Motor neuron (in vitro differentiated cells): ENCODE results near the gene GFPT2. TPM values are rescaled to one million over a fixed set of nuclear protein-coding genes. Genes with fewer than 3 reads are reported as not detected.

Experiments
- ATAC-seq, 8 experiments: fragments of 200-7000 bp; cut with Tn5 transposase; replicated peaks in 6 of 8; 2 replicates each; pipeline ENCODE4 v1.8.0; 2021; ENCODE audit warnings: mild to moderate bottlenecking in 8 of 8, moderate library complexity in 8 of 8
- H3K27ac ChIP-seq, 2 donors: fragments of 250-450 bp; sonication (Bioruptor Pico); 2 replicates each; pipeline ENCODE4 v1.9.0; 2021; ENCODE audit warnings: antibody characterized with exemption in 2 of 2, mild to moderate bottlenecking in 2 of 2, moderate library complexity in 1 of 2
- H3K4me1 ChIP-seq, 2 donors: fragments of 250-450 bp; sonication (Bioruptor Pico); replicated peaks in 1 of 2; 2 replicates each; pipeline ENCODE4 v1.6.1; 2021; ENCODE audit warnings: antibody characterized with exemption in 2 of 2, mild to moderate bottlenecking in 2 of 2, moderate library complexity in 1 of 2
- H3K4me3 ChIP-seq, 5 donors: fragments of 250-450 bp; sonication (Bioruptor Pico); 2 replicates each; pipeline ENCODE4 v1.9.0; 2021; ENCODE audit warnings: antibody characterized with exemption in 5 of 5, mild to moderate bottlenecking in 5 of 5, moderate library complexity in 4 of 5
- WGBS, 10 experiments: fragments of 450-650 bp; shearing (Covaris generic); methylation state at CpG; one replicate each; pipeline ENCODE4 v1.0.0; 2022; 5-methylcytosine and 5-hydroxymethylcytosine counted together
- in situ Hi-C, 9 experiments: fragments of 400-800 bp; cut with MboI; loops; one replicate each; pipeline ENCODE4 v1.15.0; 2021; ENCODE audit warnings: low sequenced_read_pairs in 9 of 9, low pct_unique_long_range_greater_than_20kb in 2 of 9; ENCODE audit not compliant: unreplicated experiment in 9 of 9
- total RNA-seq, 8 experiments: library from RNA; unstranded; fragments of 300-600 nt; gene quantifications; 2 replicates each; pipeline versions ENCODE4 v1.2.3 to v1.2.4, GENCODE V29; 2022

GFPT2 gene
- total RNA-seq, 8 experiments from 2014 or later: 3.8 to 140 (median 9.5) TPM

GRCh38 chr5:180289433-180289832 lies 63.7 kb downstream of the GFPT2 start:
- 58 to 100% (median 88%) methylated on average over 1 to 3 of the region's 3 CpGs; no CpG with 5 or more reads in 3 of the 10 experiments for WGBS, 10 experiments
- no peak overlapping the region for H3K4me3 ChIP-seq
- ATAC-seq: no peak
- peaks cover 4 to 8% of the 10 kb centered on the region in 2 donors for H3K4me1 ChIP-seq
- H3K27ac ChIP-seq: no peak overlapping the region
- in situ Hi-C loops: loop anchor here in 1 of 9 experiments (25.0 kb wide), 1 partner anchor 198 kb away; the partner anchor contains the start of gene CNOT6

- no peak for ATAC-seq
- no peak overlapping the region for H3K27ac ChIP-seq
- WGBS, 10 experiments: 0 to 87% (median 73%) methylated on average over 1 to 5 of the region's 7 CpGs; no CpG with 5 or more reads in 4 of the 10 experiments
- peaks cover 0 to 5% of the 10 kb centered on the region in 2 donors for H3K4me1 ChIP-seq
- H3K4me3 ChIP-seq: no peak overlapping the region
- in situ Hi-C loops: loop anchor here in 1 of 9 experiments (25.0 kb wide), 1 partner anchor 199 kb away; the partner anchor contains the start of gene CNOT6
These were observed 65.3 kb downstream of the GFPT2 start for GRCh38 chr5:180287868-180288267.

GRCh38 chr5:180287404-180287803 lies 65.7 kb downstream of the GFPT2 start:
- no peak for ATAC-seq
- WGBS, 10 experiments: 100% methylated on average over 1 to 2 of the region's 2 CpGs; no CpG with 5 or more reads in 5 of the 10 experiments
- in situ Hi-C loops: loop anchor here in 1 of 9 experiments (25.0 kb wide), 1 partner anchor 200 kb away; the partner anchor contains the start of gene CNOT6
- no peak overlapping the region for H3K27ac ChIP-seq
- H3K4me3 ChIP-seq: no peak overlapping the region
- peaks cover 0 to 5% of the 10 kb centered on the region in 2 donors for H3K4me1 ChIP-seq

- in situ Hi-C loops: loop anchor here in 1 of 9 experiments (25.0 kb wide), 1 partner anchor 203 kb away; the partner anchor contains the start of gene CNOT6
- no peak overlapping the region for H3K27ac ChIP-seq
- ATAC-seq: no peak
- no peaks in the 10 kb centered on the region for H3K4me1 ChIP-seq
- H3K4me3 ChIP-seq: no peak overlapping the region
- WGBS, 10 experiments: 58 to 89% (median 80%) methylated on average over 4 to 8 of the region's 10 CpGs; no CpG with 5 or more reads in 1 of the 10 experiments
These were observed 69.0 kb downstream of the GFPT2 start for GRCh38 chr5:180284149-180284548.

GRCh38 chr5:180283026-180283615 lies 70.0 kb downstream of the GFPT2 start:
- Histone ChIP-seq H3K4me3 (no peak overlapping the region), H3K4me1 (no peaks in the 10 kb centered on the region), H3K27ac (no peak overlapping the region)
- in situ Hi-C loops: loop anchor here in 1 of 9 experiments (25.0 kb wide), 1 partner anchor 204 kb away; the partner anchor contains the start of gene CNOT6
- WGBS, 10 experiments: 19 to 100% (median 86%) methylated on average over 1 to 4 of the region's 10 CpGs; no CpG with 5 or more reads in 6 of the 10 experiments
- no peak for ATAC-seq

- Histone ChIP-seq H3K4me1 (no peaks in the 10 kb centered on the region), H3K27ac (no peak overlapping the region), H3K4me3 (no peak overlapping the region)
- in situ Hi-C loops: loop anchor here in 1 of 9 experiments (25.0 kb wide), 1 partner anchor 205 kb away; the partner anchor contains the start of gene CNOT6
- WGBS, 10 experiments: 90 to 100% (median 96%) methylated on average over 1 to 9 of the region's 9 CpGs; no CpG with 5 or more reads in 2 of the 10 experiments
- no peak for ATAC-seq
These were observed 70.9 kb downstream of the GFPT2 start for GRCh38 chr5:180282281-180282680.

GRCh38 chr5:180281706-180282105 lies 71.4 kb downstream of the GFPT2 start:
- in situ Hi-C loops: loop anchor here in 1 of 9 experiments (25.0 kb wide), 1 partner anchor 206 kb away; the partner anchor contains the start of gene CNOT6
- WGBS, 10 experiments: 86 to 100% (median 91%) methylated on average over 1 to 9 of the region's 10 CpGs; no CpG with 5 or more reads in 1 of the 10 experiments
- no peak overlapping the region for H3K27ac ChIP-seq
- H3K4me3 ChIP-seq: no peak overlapping the region
- no peak for ATAC-seq
- no peaks in the 10 kb centered on the region for H3K4me1 ChIP-seq

GRCh38 chr5:180274695-180275094 lies 78.4 kb downstream of the GFPT2 start:
- H3K4me1 ChIP-seq: no peaks in the 10 kb centered on the region
- no peak for ATAC-seq
- no peak overlapping the region for H3K4me3 ChIP-seq
- no peak overlapping the region for H3K27ac ChIP-seq
- in situ Hi-C loops: loop anchor here in 1 of 9 experiments (25.0 kb wide), 1 partner anchor 213 kb away; the partner anchor contains the start of gene CNOT6
- 82 to 100% (median 93%) methylated on average over 1 of the region's 1 CpG; no CpG with 5 or more reads in 1 of the 10 experiments for WGBS, 10 experiments

- Histone ChIP-seq H3K4me3 (no peak overlapping the region), H3K4me1 (no peaks in the 10 kb centered on the region), H3K27ac (no peak overlapping the region)
- in situ Hi-C loops: no loop called here
- no peak for ATAC-seq
- WGBS, 10 experiments: 67 to 100% (median 88%) methylated on average over 3 to 7 of the region's 7 CpGs
These were observed 81.9 kb downstream of the GFPT2 start for GRCh38 chr5:180271221-180271620.

GRCh38 chr5:180259260-180259611 lies 93.9 kb downstream of the GFPT2 start:
- Histone ChIP-seq H3K27ac (no peak overlapping the region), H3K4me3 (no peak overlapping the region), H3K4me1 (no peaks in the 10 kb centered on the region)
- in situ Hi-C loops: no loop called here
- WGBS, 10 experiments: 50 to 100% (median 94%) methylated on average over 1 to 3 of the region's 3 CpGs; no CpG with 5 or more reads in 1 of the 10 experiments
- no peak for ATAC-seq

- H3K27ac ChIP-seq: no peak overlapping the region
- no peak overlapping the region for H3K4me3 ChIP-seq
- no peak for ATAC-seq
- no peaks in the 10 kb centered on the region for H3K4me1 ChIP-seq
- in situ Hi-C loops: no loop called here
- 88 to 100% (median 99%) methylated on average over 1 to 11 of the region's 24 CpGs; no CpG with 5 or more reads in 2 of the 10 experiments for WGBS, 10 experiments
These were observed 99.9 kb downstream of the GFPT2 start for GRCh38 chr5:180253036-180253824.

- Histone ChIP-seq H3K4me3 (no peak overlapping the region), H3K27ac (no peak overlapping the region), H3K4me1 (no peaks in the 10 kb centered on the region)
- 100% methylated on average over 1 to 2 of the region's 7 CpGs; no CpG with 5 or more reads in 7 of the 10 experiments for WGBS, 10 experiments
- no peak for ATAC-seq
- in situ Hi-C loops: no loop called here
These were observed 101.2 kb downstream of the GFPT2 start for GRCh38 chr5:180251887-180252286.

GRCh38 chr5:180251141-180251540 lies 102.0 kb downstream of the GFPT2 start:
- 24 to 100% (median 94%) methylated on average over 1 to 7 of the region's 9 CpGs; no CpG with 5 or more reads in 3 of the 10 experiments for WGBS, 10 experiments
- no peak overlapping the region for H3K4me3 ChIP-seq
- in situ Hi-C loops: no loop called here

More at GRCh38 chr5:180251141-180251540, 102.0 kb downstream of the GFPT2 start:
- ATAC-seq: no peak
- Histone ChIP-seq H3K27ac (no peak overlapping the region), H3K4me1 (no peaks in the 10 kb centered on the region)
